Loucy (cell line): ENCODE data around the gene UGGT2.

Experiments used
- H2AFZ ChIP-seq: fragments of 200-600 bp; sonication (generic); 2 replicates; pipeline ENCODE4 v1.6.0; 2016; ENCODE audit warnings: antibody characterized with exemption, mild to moderate bottlenecking, low read length, moderate library complexity
- H3F3A ChIP-seq: fragments of 200-600 bp; 2 replicates; pipeline ENCODE4 v1.6.0; 2016; ENCODE audit warnings: antibody characterized with exemption, low read depth, mild to moderate bottlenecking
- H3K27me3 ChIP-seq: fragments of 200-600 bp; sonication (generic); 2 replicates; pipeline ENCODE4 v1.6.1; 2014; ENCODE audit warnings: low read length, mild to moderate bottlenecking; ENCODE audit not compliant: insufficient read depth, poor library complexity, severe bottlenecking
- H3K36me3 ChIP-seq: fragments of 200-600 bp; sonication (generic); 2 replicates; pipeline ENCODE4 v1.6.1; 2016; ENCODE audit warnings: low read length; ENCODE audit not compliant: insufficient read depth
- H3K4me1 ChIP-seq: fragments of 200-600 bp; sonication (generic); 2 replicates; pipeline ENCODE4 v1.5.1; 2014; ENCODE audit warnings: low read length, mild to moderate bottlenecking; ENCODE audit not compliant: insufficient read depth, poor library complexity, severe bottlenecking
- H3K4me2 ChIP-seq: fragments of 200-600 bp; sonication (generic); 2 replicates; pipeline ENCODE4 v1.6.0; 2014; ENCODE audit warnings: antibody characterized with exemption, low read length, low read depth, mild to moderate bottlenecking; ENCODE audit not compliant: poor library complexity, severe bottlenecking
- H3K4me3 ChIP-seq: fragments of 200-600 bp; sonication (generic); 2 replicates; pipeline ENCODE4 v1.5.1; 2014; ENCODE audit warnings: low read length, mild to moderate bottlenecking, mixed read lengths; ENCODE audit not compliant: poor library complexity, severe bottlenecking
- H3K79me2 ChIP-seq: fragments of 200-600 bp; sonication (generic); 2 replicates; pipeline ENCODE4 v1.6.1; 2014; ENCODE audit warnings: low read length; ENCODE audit not compliant: insufficient read depth
- H3K9ac ChIP-seq: fragments of 200-600 bp; sonication (generic); 2 replicates; pipeline ENCODE4 v1.6.0; 2014; ENCODE audit warnings: mild to moderate bottlenecking, low read depth, low read length, moderate library complexity; ENCODE audit not compliant: poor library complexity, severe bottlenecking
- H3K9me2 ChIP-seq: fragments of 200-600 bp; sonication (generic); replicated peaks from 2 replicates; pipeline ENCODE4 v1.6.1; 2016; ENCODE audit warnings: low read depth, low read length, mixed read lengths
- H3K9me3 ChIP-seq: fragments of 200-600 bp; sonication (generic); 2 replicates; pipeline ENCODE4 v1.6.1; 2014; ENCODE audit warnings: mild to moderate bottlenecking, antibody characterized with exemption, low read length, low read depth; ENCODE audit not compliant: insufficient read depth
- H4K20me1 ChIP-seq: fragments of 200-600 bp; sonication (generic); 2 replicates; pipeline ENCODE4 v1.6.0; 2014; ENCODE audit warnings: antibody characterized with exemption, low read length, mild to moderate bottlenecking; ENCODE audit not compliant: insufficient read depth, poor library complexity, severe bottlenecking
- EZH2phosphoT487 ChIP-seq: fragments of 200-600 bp; IDR thresholded peaks from 2 replicates; pipeline ENCODE4 v1.6.1; 2018; ENCODE audit warnings: antibody characterized with exemption, mild to moderate bottlenecking, moderate library complexity, borderline replicate concordance
- TF ChIP-seq, protein P1 (sequence below): fragments of 200-600 bp; sonication (generic); conservative IDR thresholded peaks from 2 replicates; pipeline ENCODE4 v1.5.1; 2014; ENCODE audit warnings: mild to moderate bottlenecking, antibody characterized with exemption, low read length

The UGGT2 gene

DNA sequence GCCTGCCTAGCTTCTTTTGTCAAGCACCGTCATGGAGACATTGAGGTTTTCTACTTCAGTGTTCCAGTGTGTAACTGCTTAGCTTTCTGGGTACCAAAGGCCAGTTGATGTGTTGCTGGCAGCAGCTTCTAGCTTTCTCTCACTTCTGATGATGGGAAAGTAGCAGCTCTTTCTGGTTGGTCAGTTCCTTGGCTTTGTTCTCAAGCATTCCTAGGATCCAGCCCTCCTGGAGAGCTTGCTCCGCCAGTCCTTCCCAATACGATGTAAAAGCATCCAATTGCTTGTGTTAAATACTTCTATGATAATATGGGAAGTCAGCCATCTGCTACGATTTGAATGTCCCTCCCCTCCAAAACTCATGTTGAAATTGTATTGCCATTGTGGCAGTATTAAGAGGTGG is 182.8 kb downstream of the UGGT2 start:
- H2AFZ ChIP-seq = no peak overlapping the region
- no peak overlapping the region for H3K4me3 ChIP-seq
- no peaks in the 10 kb centered on the region for H3K4me1 ChIP-seq
- no peak overlapping the region for H3K9ac ChIP-seq
- H3K79me2 ChIP-seq = no peaks in the 10 kb centered on the region
- no peaks in the 10 kb centered on the region for H4K20me1 ChIP-seq
- no peaks in the 10 kb centered on the region for H3K36me3 ChIP-seq
- TF ChIP-seq, protein P1, sequence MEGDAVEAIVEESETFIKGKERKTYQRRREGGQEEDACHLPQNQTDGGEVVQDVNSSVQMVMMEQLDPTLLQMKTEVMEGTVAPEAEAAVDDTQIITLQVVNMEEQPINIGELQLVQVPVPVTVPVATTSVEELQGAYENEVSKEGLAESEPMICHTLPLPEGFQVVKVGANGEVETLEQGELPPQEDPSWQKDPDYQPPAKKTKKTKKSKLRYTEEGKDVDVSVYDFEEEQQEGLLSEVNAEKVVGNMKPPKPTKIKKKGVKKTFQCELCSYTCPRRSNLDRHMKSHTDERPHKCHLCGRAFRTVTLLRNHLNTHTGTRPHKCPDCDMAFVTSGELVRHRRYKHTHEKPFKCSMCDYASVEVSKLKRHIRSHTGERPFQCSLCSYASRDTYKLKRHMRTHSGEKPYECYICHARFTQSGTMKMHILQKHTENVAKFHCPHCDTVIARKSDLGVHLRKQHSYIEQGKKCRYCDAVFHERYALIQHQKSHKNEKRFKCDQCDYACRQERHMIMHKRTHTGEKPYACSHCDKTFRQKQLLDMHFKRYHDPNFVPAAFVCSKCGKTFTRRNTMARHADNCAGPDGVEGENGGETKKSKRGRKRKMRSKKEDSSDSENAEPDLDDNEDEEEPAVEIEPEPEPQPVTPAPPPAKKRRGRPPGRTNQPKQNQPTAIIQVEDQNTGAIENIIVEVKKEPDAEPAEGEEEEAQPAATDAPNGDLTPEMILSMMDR = no peak
- no peak for TF ChIP-seq EZH2phosphoT487
- no peaks in the 10 kb centered on the region for H3K27me3 ChIP-seq
- H3K9me2 ChIP-seq = no peaks in the 10 kb centered on the region
- H3F3A ChIP-seq = no peaks in the 10 kb centered on the region
- H3K4me2 ChIP-seq = no peak overlapping the region
- no peaks in the 10 kb centered on the region for H3K9me3 ChIP-seq

DNA sequence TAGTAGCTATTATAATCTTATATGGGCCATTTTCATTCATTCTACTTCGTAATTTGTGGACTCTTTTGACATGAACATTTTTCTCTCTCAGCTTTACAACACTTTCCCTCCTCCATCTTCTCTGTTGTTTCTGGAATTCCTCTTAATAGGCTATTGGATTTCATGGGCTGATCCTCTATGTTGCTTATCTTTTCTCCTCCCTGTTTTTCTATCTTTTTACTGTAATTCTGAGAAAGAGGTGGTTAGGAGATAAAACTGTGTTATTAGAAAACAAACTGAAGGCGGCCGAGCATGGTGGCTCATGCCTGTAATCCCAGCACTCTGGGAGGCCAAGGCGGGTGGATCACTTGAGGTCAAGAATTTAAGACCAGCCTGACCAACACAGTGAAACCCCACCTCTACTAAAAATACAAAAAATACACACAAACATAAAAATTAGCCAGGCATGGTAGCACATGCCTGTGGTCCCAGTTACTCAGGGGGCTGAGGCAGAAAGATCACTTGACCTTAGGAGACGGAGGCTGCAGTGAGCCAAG is 188.1 kb downstream of the UGGT2 start:
- no peak overlapping the region for H3K4me3 ChIP-seq
- H3K9me2 ChIP-seq = no peaks in the 10 kb centered on the region
- H2AFZ ChIP-seq = no peak overlapping the region
- no peak overlapping the region for H3K4me2 ChIP-seq
- no peaks in the 10 kb centered on the region for H3K36me3 ChIP-seq
- no peaks in the 10 kb centered on the region for H3K27me3 ChIP-seq
- no peaks in the 10 kb centered on the region for H3K9me3 ChIP-seq
- no peak for TF ChIP-seq EZH2phosphoT487
- TF ChIP-seq, protein P1 = no peak
- H3F3A ChIP-seq = no peaks in the 10 kb centered on the region
- no peaks in the 10 kb centered on the region for H4K20me1 ChIP-seq
- no peak overlapping the region for H3K9ac ChIP-seq
- H3K4me1 ChIP-seq = no peaks in the 10 kb centered on the region
- no peaks in the 10 kb centered on the region for H3K79me2 ChIP-seq

DNA sequence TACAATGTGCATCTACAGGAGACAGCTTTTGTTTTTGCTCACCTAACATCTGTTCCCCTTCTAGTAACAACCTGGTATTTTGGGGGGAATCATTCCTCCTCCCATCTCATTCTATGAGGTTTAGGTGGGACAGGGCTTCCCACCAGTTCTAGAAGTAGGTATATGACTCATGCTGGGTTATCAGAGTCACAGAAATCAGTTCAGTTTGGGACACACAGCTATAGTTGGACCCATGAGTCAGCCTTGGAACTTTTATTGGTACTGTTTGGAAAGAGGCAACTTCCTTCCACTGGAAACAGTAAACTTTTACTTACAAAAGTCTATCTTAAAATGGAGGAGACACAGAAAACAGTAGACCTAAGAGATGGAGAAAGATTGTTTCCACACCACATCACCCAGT is 190.8 kb downstream of the UGGT2 start:
- Histone ChIP-seq H3K4me3 (no peak overlapping the region), H3K27me3 (no peaks in the 10 kb centered on the region), H2AFZ (no peak overlapping the region), H3F3A (no peaks in the 10 kb centered on the region), H3K36me3 (no peaks in the 10 kb centered on the region), H3K9ac (no peak overlapping the region), H4K20me1 (no peaks in the 10 kb centered on the region), H3K79me2 (no peaks in the 10 kb centered on the region), H3K9me2 (no peaks in the 10 kb centered on the region), H3K9me3 (no peaks in the 10 kb centered on the region), H3K4me1 (no peaks in the 10 kb centered on the region), H3K4me2 (no peak overlapping the region)
- TF ChIP-seq, protein P1 = no peak
- no peak for TF ChIP-seq EZH2phosphoT487
